ENCODE measurements around the gene CALHM2.
"Not testable (repeated sequence)": the region's sequence is repeated elsewhere in the genome, so short reads cannot be mapped to it uniquely, and the experiment has no call there.

Gene CALHM2

GRCh38 chr10:103449208-103450144 is 2.7 kb downstream of the CALHM2 start:
- DNase-seq: no peak

GRCh38 chr10:103448746-103449145 is 3.4 kb downstream of the CALHM2 start:
- peak; percentile 62 for DNase-seq

GRCh38 chr10:103447187-103447586 is 5.0 kb downstream of the CALHM2 start:
- DNase-seq: no peak

GRCh38 chr10:103445767-103446567 is 6.2 kb downstream of the CALHM2 start:
- DNase-seq: no peak

- DNase-seq: no peak
These were observed 6.8 kb downstream of the CALHM2 start for GRCh38 chr10:103445366-103445765.

- DNase-seq: no peak
These were observed 7.7 kb downstream of the CALHM2 start for GRCh38 chr10:103444478-103444877.

GRCh38 chr10:103443475-103444185 is 8.5 kb downstream of the CALHM2 start:
- no peak for DNase-seq

GRCh38 chr10:103442031-103442461 is 10.1 kb downstream of the CALHM2 start:
- no peak for DNase-seq

- DNase-seq: no peak
These were observed 10.6 kb downstream of the CALHM2 start for GRCh38 chr10:103441611-103442010.

GRCh38 chr10:103441206-103441605 is 11.0 kb downstream of the CALHM2 start:
- DNase-seq: no peak

- DNase-seq: no peak
These were observed 11.8 kb downstream of the CALHM2 start for GRCh38 chr10:103440416-103440815.

GRCh38 chr10:103439776-103440175 is 12.4 kb downstream of the CALHM2 start:
- DNase-seq: no peak

- DNase-seq: no peak
These were observed 18.3 kb downstream of the CALHM2 start for GRCh38 chr10:103433858-103434257.

GRCh38 chr10:103431902-103432301 is 20.3 kb downstream of the CALHM2 start:
- DNase-seq: no peak

GRCh38 chr10:103429647-103430046 is 22.5 kb downstream of the CALHM2 start:
- no peak for DNase-seq

- no peak for DNase-seq
These were observed 23.1 kb downstream of the CALHM2 start for GRCh38 chr10:103428989-103429643.

GRCh38 chr10:103427866-103428265 is 24.3 kb downstream of the CALHM2 start:
- DNase-seq: no peak

- DNase-seq: no peak
These were observed 28.4 kb downstream of the CALHM2 start for GRCh38 chr10:103423748-103424147.

GRCh38 chr10:103419101-103419500 is 33.1 kb downstream of the CALHM2 start:
- no peak for DNase-seq

GRCh38 chr10:103417601-103418000 is 34.6 kb downstream of the CALHM2 start:
- no peak for DNase-seq

- not testable (repeated sequence) for DNase-seq
These were observed 35.1 kb downstream of the CALHM2 start for GRCh38 chr10:103417148-103417469.

- peak; percentile 39 for DNase-seq
These were observed 35.6 kb downstream of the CALHM2 start for GRCh38 chr10:103416436-103417147.

Measured in amniotic stem cell (primary cell).